ENCODE measurements around the gene TMEM156.

DNA sequence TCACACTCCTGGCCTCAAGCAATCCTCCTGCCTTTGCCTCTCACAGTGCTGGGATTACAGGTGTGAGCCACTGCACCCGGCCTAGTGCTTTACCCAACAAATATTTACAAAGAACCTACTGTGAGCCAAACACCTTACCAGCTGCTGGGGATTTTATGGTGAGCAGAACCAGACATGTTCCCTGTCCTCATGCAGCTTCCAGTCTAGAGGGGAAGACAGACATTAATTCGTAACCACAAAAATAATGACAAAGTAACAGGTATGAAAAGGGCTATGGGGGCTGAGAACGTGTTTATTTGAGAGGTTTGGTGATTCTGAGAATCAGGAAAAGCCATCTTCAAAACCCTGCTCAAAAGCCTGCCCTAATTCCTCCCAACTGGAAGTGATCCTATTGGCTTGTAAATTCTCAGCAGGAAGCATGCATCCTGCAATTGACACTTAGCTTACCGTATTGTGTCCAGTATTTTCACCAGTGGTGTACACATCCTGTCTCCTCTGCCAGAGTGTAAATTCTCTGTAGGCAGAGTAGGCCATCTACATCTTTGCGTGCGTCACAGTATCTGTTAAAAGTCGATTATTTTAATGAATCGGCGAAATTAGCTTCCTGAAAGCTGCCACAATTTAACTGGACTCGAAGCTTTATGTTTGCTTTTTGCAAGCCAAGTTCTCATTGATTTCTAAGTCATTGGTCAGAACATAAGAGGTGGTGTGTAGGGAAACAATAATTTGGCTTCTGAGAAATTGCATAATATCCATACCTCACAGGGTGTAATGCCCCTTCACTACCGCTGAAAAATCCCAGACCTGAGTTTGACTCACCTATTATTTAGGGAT lies 67.0 kb downstream of the TMEM156 start:
- TF ChIP-seq, protein P1, sequence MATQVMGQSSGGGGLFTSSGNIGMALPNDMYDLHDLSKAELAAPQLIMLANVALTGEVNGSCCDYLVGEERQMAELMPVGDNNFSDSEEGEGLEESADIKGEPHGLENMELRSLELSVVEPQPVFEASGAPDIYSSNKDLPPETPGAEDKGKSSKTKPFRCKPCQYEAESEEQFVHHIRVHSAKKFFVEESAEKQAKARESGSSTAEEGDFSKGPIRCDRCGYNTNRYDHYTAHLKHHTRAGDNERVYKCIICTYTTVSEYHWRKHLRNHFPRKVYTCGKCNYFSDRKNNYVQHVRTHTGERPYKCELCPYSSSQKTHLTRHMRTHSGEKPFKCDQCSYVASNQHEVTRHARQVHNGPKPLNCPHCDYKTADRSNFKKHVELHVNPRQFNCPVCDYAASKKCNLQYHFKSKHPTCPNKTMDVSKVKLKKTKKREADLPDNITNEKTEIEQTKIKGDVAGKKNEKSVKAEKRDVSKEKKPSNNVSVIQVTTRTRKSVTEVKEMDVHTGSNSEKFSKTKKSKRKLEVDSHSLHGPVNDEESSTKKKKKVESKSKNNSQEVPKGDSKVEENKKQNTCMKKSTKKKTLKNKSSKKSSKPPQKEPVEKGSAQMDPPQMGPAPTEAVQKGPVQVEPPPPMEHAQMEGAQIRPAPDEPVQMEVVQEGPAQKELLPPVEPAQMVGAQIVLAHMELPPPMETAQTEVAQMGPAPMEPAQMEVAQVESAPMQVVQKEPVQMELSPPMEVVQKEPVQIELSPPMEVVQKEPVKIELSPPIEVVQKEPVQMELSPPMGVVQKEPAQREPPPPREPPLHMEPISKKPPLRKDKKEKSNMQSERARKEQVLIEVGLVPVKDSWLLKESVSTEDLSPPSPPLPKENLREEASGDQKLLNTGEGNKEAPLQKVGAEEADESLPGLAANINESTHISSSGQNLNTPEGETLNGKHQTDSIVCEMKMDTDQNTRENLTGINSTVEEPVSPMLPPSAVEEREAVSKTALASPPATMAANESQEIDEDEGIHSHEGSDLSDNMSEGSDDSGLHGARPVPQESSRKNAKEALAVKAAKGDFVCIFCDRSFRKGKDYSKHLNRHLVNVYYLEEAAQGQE (IDR thresholded peaks at IDR 0.05; ENCODE audit: low read depth, low read length) = no peak
- TF ChIP-seq JUND (IDR thresholded peaks at IDR 0.05; ENCODE audit: low read depth, low read length) (no peak), BRCA1 (IDR thresholded peaks at IDR 0.05; ENCODE audit: low read depth, low read length) (no peak), ZBED1 (IDR thresholded peaks at IDR 0.05; ENCODE audit: borderline replicate concordance) (no peak), EP300 (IDR thresholded peaks at IDR 0.05; ENCODE audit: borderline replicate concordance in 1 of 2, control insufficient read depth in 1 of 2, low read depth in 2 of 2, low read length in 2 of 2) (no peak), YY1 (IDR thresholded peaks at IDR 0.05; ENCODE audit: low read depth, low read length) (no peak), MYC (IDR thresholded peaks at IDR 0.05; ENCODE audit: insufficient read depth, insufficient read length, insufficient replicate concordance, low read length, severe bottlenecking) (no peak), PAX8 (IDR thresholded peaks at IDR 0.05) (no peak)
- TF ChIP-seq, protein P2, sequence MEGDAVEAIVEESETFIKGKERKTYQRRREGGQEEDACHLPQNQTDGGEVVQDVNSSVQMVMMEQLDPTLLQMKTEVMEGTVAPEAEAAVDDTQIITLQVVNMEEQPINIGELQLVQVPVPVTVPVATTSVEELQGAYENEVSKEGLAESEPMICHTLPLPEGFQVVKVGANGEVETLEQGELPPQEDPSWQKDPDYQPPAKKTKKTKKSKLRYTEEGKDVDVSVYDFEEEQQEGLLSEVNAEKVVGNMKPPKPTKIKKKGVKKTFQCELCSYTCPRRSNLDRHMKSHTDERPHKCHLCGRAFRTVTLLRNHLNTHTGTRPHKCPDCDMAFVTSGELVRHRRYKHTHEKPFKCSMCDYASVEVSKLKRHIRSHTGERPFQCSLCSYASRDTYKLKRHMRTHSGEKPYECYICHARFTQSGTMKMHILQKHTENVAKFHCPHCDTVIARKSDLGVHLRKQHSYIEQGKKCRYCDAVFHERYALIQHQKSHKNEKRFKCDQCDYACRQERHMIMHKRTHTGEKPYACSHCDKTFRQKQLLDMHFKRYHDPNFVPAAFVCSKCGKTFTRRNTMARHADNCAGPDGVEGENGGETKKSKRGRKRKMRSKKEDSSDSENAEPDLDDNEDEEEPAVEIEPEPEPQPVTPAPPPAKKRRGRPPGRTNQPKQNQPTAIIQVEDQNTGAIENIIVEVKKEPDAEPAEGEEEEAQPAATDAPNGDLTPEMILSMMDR (IDR thresholded peaks at IDR 0.05 in 2 of 3, conservative IDR thresholded peaks at IDR 0.05 in 1 of 3; ENCODE audit: control insufficient read depth in 2 of 3, extremely low read depth in 1 of 3, insufficient read depth in 1 of 3, low read depth in 3 of 3, low read length in 3 of 3) = no peak
- TF ChIP-seq, protein P3, sequence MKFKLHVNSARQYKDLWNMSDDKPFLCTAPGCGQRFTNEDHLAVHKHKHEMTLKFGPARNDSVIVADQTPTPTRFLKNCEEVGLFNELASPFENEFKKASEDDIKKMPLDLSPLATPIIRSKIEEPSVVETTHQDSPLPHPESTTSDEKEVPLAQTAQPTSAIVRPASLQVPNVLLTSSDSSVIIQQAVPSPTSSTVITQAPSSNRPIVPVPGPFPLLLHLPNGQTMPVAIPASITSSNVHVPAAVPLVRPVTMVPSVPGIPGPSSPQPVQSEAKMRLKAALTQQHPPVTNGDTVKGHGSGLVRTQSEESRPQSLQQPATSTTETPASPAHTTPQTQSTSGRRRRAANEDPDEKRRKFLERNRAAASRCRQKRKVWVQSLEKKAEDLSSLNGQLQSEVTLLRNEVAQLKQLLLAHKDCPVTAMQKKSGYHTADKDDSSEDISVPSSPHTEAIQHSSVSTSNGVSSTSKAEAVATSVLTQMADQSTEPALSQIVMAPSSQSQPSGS (IDR thresholded peaks at IDR 0.05; ENCODE audit: low read length) = no peak

Measured in GM12878 (cell line).